Keratinocyte (primary cell): ENCODE data around the gene FHL1. TPM values are rescaled to one million over a fixed set of nuclear protein-coding genes. Genes with fewer than 3 reads are reported as not detected.
"Not testable (repeated sequence)": the region's sequence is repeated elsewhere in the genome, so short reads cannot be mapped to it uniquely, and the experiment has no call there.

ENCODE experiments used
- DNase-seq: peaks from one replicate; pipeline ENCODE4 v3.0.0-alpha.2; 2011; ENCODE audit warnings: low read depth, missing footprints, low spot score
- FAIRE-seq: peaks from 2 replicates; lab custom pipeline; 2011; peaks lifted over from hg19 to GRCh38; lab: Jason Lieb, UNC
- H2AFZ ChIP-seq: 2 replicates; pipeline ENCODE4 v1.6.0; 2012; ENCODE audit warnings: low read length, control low read depth, inconsistent platforms; ENCODE audit not compliant: control insufficient read depth
- H3K27ac ChIP-seq: 2 replicates; pipeline ENCODE4 v1.5.1; 2011; ENCODE audit warnings: low read length; ENCODE audit not compliant: control insufficient read depth, insufficient read depth
- H3K27me3 ChIP-seq: 3 replicates; pipeline ENCODE4 v1.6.0; 2011; ENCODE audit warnings: low read length; ENCODE audit not compliant: control insufficient read depth, insufficient read depth; ENCODE audit errors: extremely low read depth
- H3K36me3 ChIP-seq, 2 experiments: 2 replicates in 1 of 2; 3 replicates in 1 of 2; pipeline ENCODE4 v1.5.1; 2011; ENCODE audit warnings: low read length in 2 of 2, mild to moderate bottlenecking in 1 of 2; ENCODE audit not compliant: control insufficient read depth in 2 of 2, insufficient read depth in 2 of 2; ENCODE audit errors: extremely low read depth in 1 of 2
- H3K4me1 ChIP-seq: 3 replicates; pipeline ENCODE4 v1.5.1; 2011; ENCODE audit warnings: low read length; ENCODE audit not compliant: control insufficient read depth, insufficient read depth; ENCODE audit errors: extremely low read depth
- H3K4me2 ChIP-seq: 3 replicates; pipeline ENCODE4 v1.6.0; 2011; ENCODE audit warnings: low read depth, low read length; ENCODE audit not compliant: control insufficient read depth, insufficient read depth; ENCODE audit errors: extremely low read depth
- H3K4me3 ChIP-seq, 3 experiments: fragments of 200-600 bp in 1 of 3; sonication (generic) in 1 of 3; 2 replicates in 2 of 3; 3 replicates in 1 of 3; pipeline ENCODE4 v1.5.1; 2011 to 2016; ENCODE audit warnings: low read length in 3 of 3, mild to moderate bottlenecking in 3 of 3, control low read depth in 2 of 3, inconsistent platforms in 1 of 3, low read depth in 1 of 3, mixed read lengths in 1 of 3, mixed run types in 1 of 3, moderate library complexity in 1 of 3; ENCODE audit not compliant: control insufficient read depth in 2 of 3, insufficient read depth in 2 of 3; ENCODE audit errors: extremely low read depth in 1 of 3
- H3K79me2 ChIP-seq: 2 replicates; pipeline ENCODE4 v1.6.0; 2012; ENCODE audit warnings: low read length; ENCODE audit not compliant: control insufficient read depth, insufficient read depth
- H3K9ac ChIP-seq: 3 replicates; pipeline ENCODE4 v1.6.0; 2011; ENCODE audit warnings: low read length; ENCODE audit not compliant: control insufficient read depth, insufficient read depth; ENCODE audit errors: extremely low read depth
- H3K9me1 ChIP-seq: 3 replicates; pipeline ENCODE4 v1.6.0; 2011; ENCODE audit warnings: low read length; ENCODE audit not compliant: control insufficient read depth, insufficient read depth; ENCODE audit errors: extremely low read depth
- H3K9me3 ChIP-seq: 2 replicates; pipeline ENCODE4 v1.5.1; 2012; ENCODE audit warnings: low read depth, low read length; ENCODE audit not compliant: control insufficient read depth
- H4K20me1 ChIP-seq: 3 replicates; pipeline ENCODE4 v1.6.0; 2011; ENCODE audit warnings: low read length; ENCODE audit not compliant: control insufficient read depth, insufficient read depth; ENCODE audit errors: extremely low read depth
- CTCF ChIP-seq, 3 experiments: IDR thresholded peaks in 1 of 3; conservative IDR thresholded peaks in 1 of 3; optimal IDR thresholded peaks in 1 of 3; 2 replicates in 2 of 3; 3 replicates in 1 of 3; pipeline versions ENCODE3 to v1.5.1; 2011; ENCODE audit warnings: low read length in 3 of 3, mild to moderate bottlenecking in 3 of 3, moderate library complexity in 2 of 3, control low read depth in 1 of 3, inconsistent platforms in 1 of 3; ENCODE audit not compliant: insufficient read depth in 2 of 3; ENCODE audit errors: extremely low read depth in 1 of 3
- EZH2 ChIP-seq: IDR thresholded peaks from one replicate; pipeline ENCODE4 v1.6.1; 2012; ENCODE audit warnings: inconsistent platforms, mild to moderate bottlenecking, low read length, moderate library complexity
- dilution Hi-C: fragments of 300-500 bp; cut with MboI; formaldehyde crosslinking; loops from one replicate; pipeline ENCODE4 v1.7.0; 2020; ENCODE audit warnings: low sequenced_read_pairs; ENCODE audit not compliant: extremely low pct_ligation_motif_present
- polyA plus RNA-seq, 5 experiments: library from polyadenylated mRNA; depleted of rRNA in 3 of 5; stranded (reverse) in 3 of 5; stranded (forward) in 1 of 5; unstranded in 1 of 5; fragments of >200 nt; gene quantifications; 1 replicate in 1 of 5; 2 replicates in 3 of 5; 3 replicates in 1 of 5; pipeline versions ENCODE4 v1.2.1 to v1.2.3, GENCODE V29; 2011 to 2012; ENCODE audit warnings: missing spikeins in 2 of 5, low read depth in 1 of 5, low replicate concordance in 1 of 5

Gene FHL1
- polyA plus RNA-seq, 1 donor (not counting 4 experiments of a cell fraction or from before 2014, with no cell fraction given), result 203 TPM

- peak in 1 of 3 experiments; percentile 22 for TF ChIP-seq CTCF (optimal IDR thresholded peaks at IDR 0.05 in 1 of 3, IDR thresholded peaks at IDR 0.05 in 1 of 3, conservative IDR thresholded peaks at IDR 0.05 in 1 of 3; ENCODE audit: extremely low read depth in 1 of 3, insufficient read depth in 2 of 3, low read length in 3 of 3)
- TF ChIP-seq EZH2, result no peak
- no peaks in the 10 kb centered on the region for H4K20me1 ChIP-seq
- H3K79me2 ChIP-seq, result peaks cover 63% of the 10 kb centered on the region
- peaks cover 0 to 7% of the 10 kb centered on the region in 2 experiments for H3K36me3 ChIP-seq
- no peak overlapping the region for H3K4me2 ChIP-seq
- dilution Hi-C loops, result no loop called here
- no peaks in the 10 kb centered on the region for H3K9me3 ChIP-seq
- no peaks in the 10 kb centered on the region for H3K27me3 ChIP-seq
- H3K4me1 ChIP-seq, result no peaks in the 10 kb centered on the region
- DNase-seq (no peak), FAIRE-seq (peak; percentile 23)
- H2AFZ ChIP-seq, result no peak overlapping the region
- no peak overlapping the region for H3K27ac ChIP-seq
- no peak overlapping the region for H3K4me3 ChIP-seq
- H3K9me1 ChIP-seq, result no peaks in the 10 kb centered on the region
- H3K9ac ChIP-seq, result no peak overlapping the region
Observed at GRCh38 chrX:136166221-136166855, 19.0 kb downstream of the FHL1 start.

GRCh38 chrX:136167989-136168388, 20.7 kb downstream of the FHL1 start:
- DNase-seq, H4K20me1 ChIP-seq, H2AFZ ChIP-seq, FAIRE-seq, H3K4me2 ChIP-seq, H3K36me3 ChIP-seq, H3K9me3 ChIP-seq, H3K9me1 ChIP-seq, H3K9ac ChIP-seq, H3K27ac ChIP-seq, dilution Hi-C loops, H3K4me3 ChIP-seq, H3K4me1 ChIP-seq, H3K27me3 ChIP-seq: not testable (repeated sequence)
- peaks cover 61% of the 10 kb centered on the region for H3K79me2 ChIP-seq
